RKO (cell line): ENCODE results near the gene ZNF613.
"Not testable (repeated sequence)": the region's sequence is repeated elsewhere in the genome, so short reads cannot be mapped to it uniquely, and the experiment has no call there.

Source experiments
- DNase-seq: peaks from one replicate; pipeline ENCODE4 v3.0.0-alpha.2; 2016; ENCODE audit warnings: low spot score

Gene ZNF613

GRCh38 chr19:51944798-51945552, 17.7 kb downstream of the ZNF613 start:
- DNase-seq = no peak

GRCh38 chr19:51946602-51947001, 19.3 kb downstream of the ZNF613 start:
- no peak for DNase-seq

- DNase-seq = no peak
These were observed 21.7 kb downstream of the ZNF613 start for GRCh38 chr19:51948975-51949374.

- not testable (repeated sequence) for DNase-seq
These were observed 30.6 kb downstream of the ZNF613 start for GRCh38 chr19:51957846-51958245.

GRCh38 chr19:51959791-51960190, 32.5 kb downstream of the ZNF613 start:
- no peak for DNase-seq

GRCh38 chr19:51960621-51961233, 33.5 kb downstream of the ZNF613 start:
- DNase-seq = not testable (repeated sequence)

- DNase-seq = no peak
These were observed 38.3 kb downstream of the ZNF613 start for GRCh38 chr19:51965583-51965982.

GRCh38 chr19:51970718-51971117, 43.4 kb downstream of the ZNF613 start:
- no peak for DNase-seq

- DNase-seq = no peak
These were observed 44.4 kb downstream of the ZNF613 start for GRCh38 chr19:51971624-51972023.

- DNase-seq = not testable (repeated sequence)
These were observed 48.5 kb downstream of the ZNF613 start for GRCh38 chr19:51975787-51976186.

- no peak for DNase-seq
These were observed 49.6 kb downstream of the ZNF613 start for GRCh38 chr19:51976852-51977251.

GRCh38 chr19:51977346-51977745, 50.1 kb downstream of the ZNF613 start:
- no peak for DNase-seq

GRCh38 chr19:51978882-51979281, 51.6 kb downstream of the ZNF613 start:
- DNase-seq = peak; percentile 23

GRCh38 chr19:51980116-51980736, 53.0 kb downstream of the ZNF613 start:
- DNase-seq = no peak

- not testable (repeated sequence) for DNase-seq
These were observed 53.7 kb downstream of the ZNF613 start for GRCh38 chr19:51980926-51981325.

- DNase-seq = no peak
These were observed 56.1 kb downstream of the ZNF613 start for GRCh38 chr19:51983361-51983760.

GRCh38 chr19:51986309-51987291, 59.3 kb downstream of the ZNF613 start, which contains the start of gene ZNF350:
Gene ZNF350 (minus strand): TSS chr19:51986840. CDS start chr19:51974360, 12,480 bp downstream.
- DNase-seq = peak; percentile 97

- no peak for DNase-seq
These were observed 66.2 kb downstream of the ZNF613 start for GRCh38 chr19:51993422-51993821.

- DNase-seq = no peak
These were observed 66.9 kb downstream of the ZNF613 start for GRCh38 chr19:51994048-51994644.
